Activated naive CD4-positive, alpha-beta T cell (primary cell): ENCODE data around the gene WIPF1.

ENCODE experiments used
- DNase-seq, 4 experiments: peaks; one replicate each; lab custom pipeline; 2025; lab: John Stamatoyannopoulos, UW

WIPF1 gene, protein sequence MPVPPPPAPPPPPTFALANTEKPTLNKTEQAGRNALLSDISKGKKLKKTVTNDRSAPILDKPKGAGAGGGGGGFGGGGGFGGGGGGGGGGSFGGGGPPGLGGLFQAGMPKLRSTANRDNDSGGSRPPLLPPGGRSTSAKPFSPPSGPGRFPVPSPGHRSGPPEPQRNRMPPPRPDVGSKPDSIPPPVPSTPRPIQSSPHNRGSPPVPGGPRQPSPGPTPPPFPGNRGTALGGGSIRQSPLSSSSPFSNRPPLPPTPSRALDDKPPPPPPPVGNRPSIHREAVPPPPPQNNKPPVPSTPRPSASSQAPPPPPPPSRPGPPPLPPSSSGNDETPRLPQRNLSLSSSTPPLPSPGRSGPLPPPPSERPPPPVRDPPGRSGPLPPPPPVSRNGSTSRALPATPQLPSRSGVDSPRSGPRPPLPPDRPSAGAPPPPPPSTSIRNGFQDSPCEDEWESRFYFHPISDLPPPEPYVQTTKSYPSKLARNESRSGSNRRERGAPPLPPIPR

DNA sequence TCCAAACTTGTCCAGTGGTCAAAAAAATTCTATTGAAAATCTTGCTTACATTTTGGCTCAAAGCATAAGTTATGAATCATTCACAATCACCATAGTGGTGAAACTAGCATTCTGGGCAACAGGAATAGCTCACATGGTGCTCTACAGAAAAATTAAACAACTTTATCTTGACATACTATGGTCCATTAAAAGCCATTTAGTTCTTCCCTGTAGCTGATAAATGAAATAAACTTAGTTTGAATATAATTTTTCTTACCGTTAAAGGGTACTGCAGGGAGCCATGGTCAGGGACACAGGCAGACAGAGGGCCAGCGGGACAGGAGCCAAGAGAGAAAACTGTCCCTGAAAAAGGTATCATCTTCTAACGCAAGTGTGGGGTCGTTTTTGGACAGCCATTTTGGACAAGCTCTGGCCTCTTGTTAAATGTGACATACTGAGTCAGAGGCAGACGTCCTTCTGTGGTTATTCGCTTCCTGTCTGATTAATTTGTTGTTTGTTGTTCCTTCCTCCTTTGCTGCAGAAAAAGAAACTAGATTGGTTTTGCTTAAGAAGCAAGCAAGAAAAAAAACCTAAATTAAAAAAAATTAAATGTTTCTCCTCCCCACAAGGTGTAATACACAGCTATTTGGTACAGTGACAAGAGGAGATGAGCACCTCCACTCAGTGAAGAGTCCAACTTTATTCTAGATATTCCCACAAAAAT, at the start of gene WIPF1:
Gene WIPF1, minus strand, starts transcription at position 460 of the 703 bp plus-strand sequence. CDS start 12,231 bp downstream, outside the sequence.
- DNase-seq: peak in 1 of 4 experiments; percentile 19

DNA sequence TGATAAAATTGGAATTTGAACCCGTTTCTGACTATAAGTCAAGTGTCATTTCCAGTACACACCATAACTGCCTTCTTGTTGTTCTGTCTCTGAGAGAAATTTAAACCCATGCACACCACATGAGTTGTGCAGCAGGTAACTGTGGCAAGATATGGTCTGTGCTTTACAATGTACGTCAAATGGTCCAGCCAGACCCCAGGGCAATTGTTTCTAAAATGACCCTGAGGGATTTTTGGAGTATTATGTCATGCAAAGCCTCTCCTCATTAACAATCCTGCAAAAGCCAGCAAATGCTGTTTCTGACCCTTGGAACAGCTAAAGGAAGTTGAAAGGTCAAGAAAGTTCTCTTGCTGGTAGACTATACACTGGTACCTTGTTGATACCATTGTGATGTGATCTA, 47.7 kb upstream of the WIPF1 start:
- no peak for DNase-seq

DNA sequence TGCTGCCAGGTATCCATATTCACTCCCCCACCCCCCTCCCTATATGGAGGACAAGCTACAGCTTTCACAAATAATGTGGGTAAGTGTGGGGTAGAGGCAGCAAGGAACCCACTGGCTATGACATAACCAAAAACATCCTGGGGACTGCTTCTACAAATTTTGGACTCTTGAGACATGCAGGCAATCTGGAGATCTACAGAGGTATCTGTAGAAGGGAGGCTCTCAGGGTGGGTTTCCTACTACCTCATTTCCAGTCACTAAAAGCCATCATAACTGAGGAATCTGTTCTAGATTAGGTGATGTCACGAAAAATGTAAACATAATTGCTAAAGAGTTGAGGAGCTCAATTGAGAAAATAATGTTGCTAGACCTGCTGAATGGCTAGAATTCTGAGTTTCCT, 46.8 kb upstream of the WIPF1 start:
- DNase-seq: no peak

DNA sequence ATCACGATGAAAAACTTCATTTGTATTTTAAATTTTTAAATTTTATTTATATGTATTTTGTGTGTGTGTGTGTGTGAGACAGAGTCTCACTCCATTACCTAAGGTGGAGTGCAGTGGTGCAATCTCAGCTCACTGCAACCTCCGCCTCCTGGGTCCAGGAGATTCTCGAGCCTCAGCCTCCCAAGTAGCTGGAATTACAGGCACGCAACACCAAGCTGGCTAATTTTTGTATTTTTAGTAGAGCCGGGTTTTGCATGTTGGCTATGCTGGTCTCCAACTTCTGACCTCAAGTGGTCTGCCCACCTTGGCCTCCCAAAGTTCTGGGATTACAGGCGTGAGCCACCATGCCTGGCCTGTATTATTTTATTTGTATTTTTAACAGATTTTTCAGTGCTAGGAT, 45.8 kb upstream of the WIPF1 start:
- no peak for DNase-seq

DNA sequence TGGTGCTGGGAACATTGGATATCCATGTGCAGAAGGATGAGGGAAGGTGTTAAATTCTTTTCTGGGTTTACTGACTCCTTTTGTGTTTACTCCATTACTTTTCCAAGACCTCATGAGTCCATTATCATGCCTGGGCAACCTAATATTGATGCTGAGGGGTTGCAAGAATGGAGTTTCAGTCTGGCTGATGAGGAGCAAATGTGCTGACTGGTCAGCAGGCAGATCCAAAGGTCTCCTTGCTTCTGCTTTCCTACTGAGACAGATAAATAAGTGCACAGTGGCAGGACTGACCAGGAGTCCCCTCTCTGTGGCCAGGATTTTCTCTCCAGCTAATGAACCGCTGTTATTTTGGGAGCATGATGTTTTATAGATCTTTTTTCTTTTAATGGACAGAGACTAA, 43.6 kb upstream of the WIPF1 start:
- no peak for DNase-seq

DNA sequence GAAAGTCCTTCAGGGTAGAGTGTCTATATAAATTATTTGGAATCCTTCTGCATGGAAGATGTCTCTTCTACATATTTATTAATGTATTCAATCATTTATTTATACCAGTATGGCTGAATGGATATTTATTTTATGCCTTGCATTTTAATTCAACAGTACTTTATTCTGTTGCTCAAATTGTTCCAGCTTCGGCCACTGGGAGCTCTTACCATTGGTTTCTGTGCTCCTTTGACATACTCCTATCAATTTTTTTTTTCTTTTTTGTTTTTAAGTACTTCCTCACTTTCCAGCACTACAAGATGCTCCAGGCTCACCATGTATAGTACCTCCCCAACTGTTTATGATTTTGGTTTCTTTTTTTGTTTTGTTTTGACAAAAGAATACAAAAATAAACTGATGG, 39.4 kb upstream of the WIPF1 start:
- no peak for DNase-seq

DNA sequence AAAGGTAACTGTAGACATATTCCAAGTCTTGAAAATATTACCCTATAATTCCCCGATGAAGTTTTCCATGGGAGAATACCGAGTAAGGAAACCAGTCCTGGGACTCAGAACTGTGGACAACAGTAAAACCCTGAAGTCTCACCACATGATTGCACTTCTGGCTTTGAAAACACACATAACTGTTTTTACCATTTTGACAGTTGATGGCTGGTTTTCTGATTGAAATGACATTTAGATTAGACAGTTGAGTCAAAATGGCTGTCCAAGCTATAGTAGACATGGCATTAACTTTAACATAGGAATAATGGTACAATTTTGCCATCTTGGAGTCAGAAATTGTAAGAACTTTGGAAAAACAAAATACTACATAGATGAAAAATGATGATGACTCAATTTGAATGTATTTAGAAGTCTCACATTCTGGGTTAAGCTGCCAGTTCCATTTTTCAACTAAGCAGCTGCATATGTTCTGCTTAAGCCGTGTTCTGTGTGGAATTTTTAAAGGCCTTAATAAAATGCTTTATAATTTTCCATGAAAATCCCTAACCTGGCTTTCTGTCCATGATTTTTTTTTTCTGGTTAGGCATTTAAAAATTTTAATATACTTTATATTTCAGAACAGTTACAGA, 38.3 kb upstream of the WIPF1 start:
- no peak for DNase-seq

DNA sequence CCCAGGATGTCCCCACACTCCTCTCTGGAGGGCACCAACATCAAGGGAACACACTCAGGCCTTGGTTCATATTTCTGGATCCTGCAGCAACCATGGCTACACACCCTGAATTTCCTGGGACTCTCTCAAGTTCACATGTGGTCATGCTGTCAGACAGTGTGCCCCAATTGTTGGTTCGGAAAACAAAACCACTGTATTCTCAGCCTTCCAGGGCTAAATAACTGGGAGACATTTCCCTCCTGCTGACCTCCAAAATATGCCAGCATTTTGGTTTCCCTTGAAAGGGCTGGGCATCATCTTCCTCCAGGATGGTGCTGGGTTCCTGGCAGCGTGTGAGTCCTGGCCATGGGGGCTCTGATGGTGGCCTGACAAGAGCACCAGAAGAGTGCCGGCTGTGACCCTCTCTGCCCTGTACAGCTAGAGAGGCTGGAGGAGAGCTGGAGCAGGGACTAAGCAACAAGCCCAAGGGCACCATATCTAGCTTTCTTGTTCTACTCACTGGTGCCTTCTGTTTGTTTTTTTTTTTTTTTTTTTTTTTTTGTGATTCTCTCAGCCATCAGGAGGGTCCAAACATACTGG, 37.5 kb upstream of the WIPF1 start:
- no peak for DNase-seq

DNA sequence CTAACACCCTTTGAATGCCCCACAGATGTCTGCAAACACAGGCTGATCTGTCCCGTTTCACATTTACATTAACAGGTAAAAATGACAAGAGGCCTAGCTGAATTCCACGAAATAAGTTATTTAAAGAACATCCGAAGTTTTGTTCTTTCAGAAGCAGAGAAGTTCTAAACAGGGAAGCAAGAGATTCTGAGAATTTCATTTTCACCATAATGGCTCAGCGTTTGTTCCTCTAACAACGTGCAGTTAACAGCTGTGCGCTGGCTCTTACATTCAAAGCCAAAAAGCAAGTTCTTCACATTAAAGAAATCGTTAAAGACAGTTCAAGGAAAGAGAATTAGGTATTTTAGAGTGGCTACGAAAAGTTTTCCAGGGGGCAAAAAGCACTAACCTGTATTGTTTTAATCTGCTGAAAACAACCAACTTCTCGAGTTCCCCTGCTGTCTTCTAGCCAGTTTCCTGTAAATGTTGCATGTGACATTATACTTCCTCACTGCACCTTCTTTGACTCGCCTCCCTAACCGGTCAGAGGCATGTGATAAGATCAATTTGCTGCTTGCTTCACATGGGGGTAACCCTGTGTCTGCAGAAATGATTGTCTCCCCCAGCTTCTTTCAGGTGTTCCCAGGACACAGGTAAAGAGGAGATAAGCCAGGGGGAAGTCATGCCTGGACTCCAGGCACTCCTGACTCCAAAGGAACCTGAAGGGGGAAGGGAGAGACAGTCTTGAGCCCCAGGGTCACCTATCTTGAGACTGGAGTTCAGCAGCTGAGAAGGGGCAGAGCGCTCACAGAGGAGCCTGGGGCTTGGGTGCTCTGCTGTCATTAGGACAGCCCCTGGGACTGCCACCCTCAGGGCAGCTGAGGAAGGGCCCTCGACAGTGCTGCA, 36.8 kb upstream of the WIPF1 start:
- peak in 2 of 4 experiments; percentile 2 to 20 for DNase-seq

DNA sequence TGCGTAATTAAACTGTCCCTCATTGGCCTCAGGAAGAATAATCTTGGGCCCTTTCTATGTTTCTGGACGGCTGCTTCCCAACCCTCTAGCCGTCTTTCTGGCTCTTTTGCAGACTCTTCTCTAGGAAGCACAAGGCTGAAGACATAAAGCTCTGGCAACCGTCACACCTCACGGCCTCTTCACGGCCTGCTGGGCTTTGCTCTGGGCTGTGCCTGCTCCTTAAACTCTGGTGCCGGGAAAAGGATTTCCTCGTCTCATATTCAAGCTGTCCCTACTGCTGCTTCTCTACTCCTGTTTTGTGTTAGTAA, 36.0 kb upstream of the WIPF1 start:
- no peak for DNase-seq

DNA sequence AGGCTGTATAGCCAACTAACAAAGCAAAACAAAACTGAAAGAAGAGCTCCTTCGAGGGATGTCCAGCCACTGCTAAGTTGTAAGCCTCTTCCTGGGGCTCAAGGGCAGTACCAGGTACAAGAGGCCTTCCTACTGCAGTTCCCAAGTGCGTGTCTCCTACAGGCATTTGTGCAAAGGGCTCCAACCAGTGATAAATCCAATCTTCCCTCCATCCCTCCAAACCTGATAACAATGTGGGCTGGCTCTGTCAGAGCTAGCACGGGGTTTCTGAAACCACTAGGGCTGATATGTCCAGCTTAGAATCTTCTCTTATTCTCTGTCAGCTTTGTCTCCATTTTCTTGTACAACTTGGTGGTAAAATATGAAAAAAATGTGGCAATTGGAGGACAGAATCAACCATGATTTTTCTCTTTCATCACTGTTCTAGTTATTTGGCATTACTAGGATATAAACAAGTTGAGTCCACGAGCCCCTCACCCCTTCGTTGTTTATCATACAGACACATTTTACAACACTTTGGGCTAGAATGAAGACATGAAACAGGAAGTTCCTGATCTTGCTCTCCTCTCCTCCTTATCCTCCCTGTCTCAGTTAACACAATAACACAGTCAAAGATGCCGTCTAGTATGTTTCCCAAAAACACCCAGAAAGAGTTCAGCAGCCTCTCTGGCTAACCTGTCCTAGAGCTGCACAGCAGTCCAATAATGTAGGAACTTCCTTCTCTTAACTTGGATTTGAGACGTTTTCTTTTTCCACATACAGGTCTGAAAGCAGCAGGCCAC, 35.4 kb upstream of the WIPF1 start:
- no peak for DNase-seq

DNA sequence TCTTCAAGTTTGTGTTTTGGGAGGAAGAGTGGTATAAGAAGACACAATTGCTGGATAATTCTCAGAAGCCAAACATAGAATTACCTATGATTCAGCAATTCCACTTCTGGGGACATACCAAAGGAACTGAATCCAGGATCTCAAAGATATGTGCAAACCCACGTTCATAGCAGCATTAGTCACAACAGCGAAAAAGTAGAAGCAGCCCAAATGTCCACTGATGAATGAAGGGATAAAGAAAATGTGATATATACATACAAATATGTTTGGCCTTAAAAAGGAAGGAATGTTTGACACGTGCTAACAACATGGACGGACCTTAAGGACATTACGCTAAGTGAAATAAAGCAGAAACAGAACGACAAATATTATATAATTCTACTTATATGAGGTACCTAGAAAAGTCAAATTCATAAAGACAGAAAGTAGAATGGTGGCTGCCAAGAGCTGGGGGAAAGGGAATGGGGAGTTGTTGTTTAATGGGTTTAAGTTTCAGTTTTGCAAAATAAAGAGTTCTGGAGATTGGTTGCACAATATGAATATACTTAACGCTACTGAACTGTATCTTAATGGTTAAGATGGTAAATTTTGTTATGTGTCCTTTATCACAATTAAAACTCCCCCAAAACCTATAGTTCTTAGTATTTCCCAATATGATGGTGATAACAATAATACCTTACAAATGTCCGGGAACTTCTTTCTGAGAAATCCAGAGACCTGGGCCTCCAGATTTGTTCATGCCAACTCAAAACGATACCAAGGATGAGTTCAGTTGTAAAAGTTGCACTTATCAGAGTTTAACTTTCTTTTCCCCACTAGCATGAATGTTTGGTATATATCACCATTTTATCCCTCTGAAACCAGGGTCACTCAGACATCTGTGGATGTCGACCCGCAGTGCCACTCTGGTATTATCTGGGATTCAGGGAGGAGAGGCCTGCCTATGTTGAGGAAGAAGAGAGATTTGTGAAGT, 33.7 kb upstream of the WIPF1 start:
- DNase-seq: no peak

DNA sequence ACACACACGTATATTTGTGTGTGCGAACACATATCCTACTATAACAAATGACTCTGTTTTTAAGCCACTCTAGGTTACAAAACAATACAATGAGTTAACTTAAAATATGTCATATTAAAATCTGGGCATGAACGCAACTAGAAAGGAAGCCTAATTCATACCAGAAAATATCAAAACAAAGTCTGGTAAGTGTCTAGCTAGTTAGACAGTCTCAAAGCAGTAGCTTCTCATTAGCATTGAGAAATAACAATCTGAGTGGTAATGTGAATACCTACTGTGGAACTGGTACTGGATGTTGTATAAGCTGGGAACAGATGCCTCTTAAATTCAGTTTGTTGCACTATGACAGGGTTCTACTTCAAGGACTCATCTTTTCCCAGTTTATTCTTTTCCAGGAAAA, 32.5 kb upstream of the WIPF1 start:
- no peak for DNase-seq

DNA sequence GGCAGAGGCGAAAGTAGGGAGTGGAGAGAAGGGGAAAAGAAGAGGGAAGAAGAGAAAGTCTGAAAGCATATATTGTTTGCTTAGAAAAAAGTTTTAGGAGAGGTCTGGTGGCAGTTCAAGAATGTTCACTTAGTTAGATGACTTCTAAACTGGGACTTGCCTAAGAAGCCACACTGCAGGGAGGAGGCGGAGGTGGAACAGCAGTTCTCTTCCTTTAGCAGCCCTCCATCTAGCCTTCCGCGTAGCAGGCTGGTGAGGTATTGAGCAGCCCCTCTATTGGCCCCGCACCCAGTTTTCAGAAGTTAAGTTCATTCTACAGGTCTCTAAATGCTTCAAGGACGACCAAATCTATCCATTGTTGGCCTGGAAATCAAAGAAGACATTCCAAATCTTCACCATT, 31.9 kb upstream of the WIPF1 start:
- DNase-seq: no peak

DNA sequence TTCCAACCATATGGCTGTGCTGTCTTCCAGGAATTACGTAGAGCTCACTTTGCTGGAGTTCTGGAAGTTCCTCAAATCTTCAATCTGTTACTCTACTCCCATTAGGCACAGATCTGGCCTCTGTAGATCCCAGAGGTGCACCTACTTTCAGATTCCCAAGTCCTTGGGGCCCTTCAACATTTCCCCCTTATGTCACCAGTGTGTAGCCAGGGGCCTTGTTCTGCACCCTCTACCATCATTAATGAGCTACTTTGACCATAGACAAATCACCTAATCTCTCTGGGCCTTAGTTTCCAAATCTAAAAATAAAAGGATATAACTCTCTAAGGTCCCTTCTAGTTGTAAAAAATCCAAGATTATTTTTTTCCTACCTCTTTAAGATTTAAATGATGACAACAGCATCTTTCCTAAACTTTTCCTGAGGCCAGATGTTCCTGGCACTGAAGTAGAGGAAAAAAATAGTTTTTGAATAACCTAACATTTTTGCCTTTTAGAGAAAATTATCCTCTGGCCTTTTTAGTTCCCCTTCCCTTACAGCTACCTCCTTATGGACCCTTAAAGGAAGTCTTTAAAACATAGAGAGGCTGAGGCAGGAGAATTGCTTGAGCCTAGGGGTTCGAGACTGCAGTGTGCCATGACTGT, 31.0 kb upstream of the WIPF1 start:
- DNase-seq: no peak

DNA sequence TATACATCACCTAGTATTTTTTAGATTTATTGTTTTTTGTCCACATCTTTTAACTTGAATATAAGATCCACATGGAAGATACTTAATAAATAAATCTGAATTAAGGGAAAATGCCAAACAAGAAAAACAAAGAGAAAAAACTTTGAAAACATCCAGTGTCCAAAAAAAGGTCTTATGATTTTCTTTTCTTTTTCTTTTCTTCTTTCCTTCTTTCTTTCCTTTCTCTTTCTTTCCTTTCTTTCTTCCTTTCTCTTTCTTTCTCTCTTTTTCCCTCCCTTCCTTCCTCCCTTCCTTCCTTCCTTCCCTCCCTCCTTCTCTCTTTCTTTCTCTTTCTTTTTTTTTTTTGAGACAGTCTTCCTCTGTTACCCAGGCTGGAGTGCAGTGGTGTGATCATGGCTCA, 29.6 kb upstream of the WIPF1 start:
- no peak for DNase-seq

DNA sequence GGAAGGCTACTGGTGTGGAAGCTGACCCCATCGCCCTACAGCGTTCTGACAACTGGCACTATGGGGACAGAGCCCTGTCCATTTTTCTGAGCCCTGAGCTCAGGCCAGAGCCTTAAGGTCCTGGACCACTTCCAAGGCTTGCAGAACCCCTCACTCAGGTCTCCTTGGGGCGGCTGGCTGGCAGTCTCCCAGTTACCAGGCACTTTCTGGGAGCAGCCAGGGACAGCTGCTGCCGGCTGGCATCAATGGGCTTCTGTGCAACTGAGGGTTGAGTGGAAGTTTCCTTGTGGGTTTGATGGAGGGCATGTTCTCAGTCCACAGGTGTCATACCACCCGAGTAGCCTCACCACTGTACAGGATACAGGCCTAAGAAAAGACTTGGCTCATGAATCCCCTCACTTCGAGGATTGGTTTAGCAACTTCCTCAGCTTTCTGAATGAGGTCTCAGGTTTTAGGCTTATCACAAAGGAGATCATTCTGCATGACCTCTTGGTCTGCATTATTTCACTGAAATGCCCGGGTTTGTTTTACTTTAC, 27.4 kb upstream of the WIPF1 start:
- no peak for DNase-seq

DNA sequence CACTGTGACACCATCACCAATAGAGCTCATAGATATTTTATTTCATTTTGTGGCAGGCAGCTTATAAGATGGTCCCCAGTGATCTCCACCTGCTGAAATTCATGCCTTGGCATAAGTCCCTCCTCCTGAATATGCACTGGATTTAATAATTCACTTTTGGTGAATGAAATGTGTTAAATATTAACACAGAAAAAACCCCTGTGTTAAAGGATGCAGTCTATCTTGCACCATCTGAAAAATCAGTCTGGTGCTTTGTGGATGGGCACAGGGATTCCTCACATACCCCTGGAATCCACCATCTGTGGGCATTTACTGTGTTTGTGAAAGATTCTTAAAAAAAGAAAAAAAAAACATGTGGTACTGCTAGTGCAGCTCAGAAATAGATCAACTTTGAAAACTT, 26.1 kb upstream of the WIPF1 start:
- DNase-seq: no peak

DNA sequence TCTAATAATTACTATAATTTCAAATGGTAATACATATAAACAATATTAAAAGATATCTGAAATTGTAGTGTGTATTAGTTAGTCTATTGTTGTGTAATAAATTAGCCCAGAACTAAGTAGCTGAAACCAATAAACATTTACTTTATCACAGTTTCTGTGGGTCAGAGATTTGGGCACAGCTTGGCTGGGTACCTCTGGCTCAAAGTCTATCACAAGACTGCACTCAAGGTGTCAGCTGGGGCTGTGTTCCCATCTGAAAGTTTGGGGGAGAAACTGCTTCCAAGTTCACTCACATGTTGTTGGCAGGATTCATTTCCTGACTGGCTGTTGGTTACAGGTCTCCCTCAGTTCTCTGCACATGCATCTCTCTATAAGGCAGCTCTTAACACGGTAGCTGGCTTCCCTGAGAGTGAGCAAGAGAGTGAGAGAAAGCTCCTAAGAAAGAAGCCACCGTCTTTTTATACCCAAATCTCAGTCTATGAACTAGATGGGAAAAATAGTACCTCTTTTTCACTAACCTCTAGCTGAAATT, 25.6 kb upstream of the WIPF1 start:
- no peak for DNase-seq
